ENCODE results near the gene FOXM1. TPM values are rescaled to one million over a fixed set of nuclear protein-coding genes. Genes with fewer than 3 reads are reported as not detected.

FOXM1 gene
- total and polyA plus RNA-seq, 2 of the 13 experiments (the other 11 are each of a cell fraction or from before 2014, with no cell fraction given) = 17.1 to 25.9 TPM

GRCh38 chr12:2812290-2813213 lies 64.4 kb downstream of the FOXM1 start, which contains the start of gene ITFG2 (continued):
- 0 out of 2 replicates have a peak, but pooled peaks have one; percentile 41 for TF ChIP-seq GTF3A (CRISPR knock-in tag; conservative IDR thresholded peaks at IDR 0.05)
- TF ChIP-seq ETV5 (CRISPR knock-in tag; IDR thresholded peaks at IDR 0.05; ENCODE audit: borderline replicate concordance) = peak; percentile 74
- peak; percentile 63 for TF ChIP-seq ZNF275 (CRISPR knock-in tag; IDR thresholded peaks at IDR 0.05; ENCODE audit: borderline replicate concordance)
- peak; percentile 88 for TF ChIP-seq PITX1 (CRISPR knock-in tag; IDR thresholded peaks at IDR 0.05)
- no peak for TF ChIP-seq NFIC (IDR thresholded peaks at IDR 0.05; ENCODE audit: low read length)
- peak; percentile 99 for TF ChIP-seq ZNF737 (CRISPR knock-in tag; IDR thresholded peaks at IDR 0.05; ENCODE audit: borderline replicate concordance)
- TF ChIP-seq SMAD9 (CRISPR knock-in tag; IDR thresholded peaks at IDR 0.05) = 0 out of 2 replicates have a peak, but pooled peaks have one; percentile 50
- peak; percentile 96 for TF ChIP-seq MEF2D (CRISPR knock-in tag; IDR thresholded peaks at IDR 0.05)
- TF ChIP-seq ZNF432 (CRISPR knock-in tag; IDR thresholded peaks at IDR 0.05; ENCODE audit: borderline replicate concordance) = no peak
- peak; percentile 98 for TF ChIP-seq POLR2G (IDR thresholded peaks at IDR 0.05; ENCODE audit: low read depth, low read length)
- peak; percentile 79; the same call in 1 of the 2 replicates for TF ChIP-seq ZNF235 (CRISPR knock-in tag; IDR thresholded peaks at IDR 0.05; ENCODE audit: borderline replicate concordance)
- TF ChIP-seq CENPT (CRISPR knock-in tag; IDR thresholded peaks at IDR 0.05; ENCODE audit: low read depth) = no peak
- TF ChIP-seq ZSCAN21 (CRISPR knock-in tag; IDR thresholded peaks at IDR 0.05; ENCODE audit: borderline replicate concordance) = peak; percentile 76; the same call in 1 of the 2 replicates
- TF ChIP-seq CREM (IDR thresholded peaks at IDR 0.05) = peak; percentile 93
- TF ChIP-seq CREM (CRISPR knock-in tag; IDR thresholded peaks at IDR 0.05) = no peak
- no peak; the same call in 1 of the 2 replicates for TF ChIP-seq ETS1 (CRISPR knock-in tag; IDR thresholded peaks at IDR 0.05)
- TF ChIP-seq NCOA1 (CRISPR knock-in tag; IDR thresholded peaks at IDR 0.05) = 0 out of 2 replicates have a peak, but pooled peaks have one; percentile 34
- peak; percentile 83; the same call in 1 of the 2 replicates for TF ChIP-seq ZNF766 (CRISPR knock-in tag; IDR thresholded peaks at IDR 0.05; ENCODE audit: borderline replicate concordance)
- TF ChIP-seq ONECUT2 (CRISPR knock-in tag; IDR thresholded peaks at IDR 0.05) = no peak
- peak; percentile 69; the same call in 1 of the 2 replicates for TF ChIP-seq ZSCAN29 (CRISPR knock-in tag; conservative IDR thresholded peaks at IDR 0.05)
- TF ChIP-seq MAFG (CRISPR knock-in tag; IDR thresholded peaks at IDR 0.05) = no peak
- TF ChIP-seq DMTF1 (CRISPR knock-in tag; IDR thresholded peaks at IDR 0.05) = no peak
- TF ChIP-seq ATAD3A (CRISPR knock-in tag; IDR thresholded peaks at IDR 0.05) = 0 out of 2 replicates have a peak, but pooled peaks have one; percentile 37
- no peak; the same call in 1 of the 2 replicates for TF ChIP-seq ZNF205 (CRISPR knock-in tag; IDR thresholded peaks at IDR 0.05)
- no peak for TF ChIP-seq SMARCE1 (IDR thresholded peaks at IDR 0.05; ENCODE audit: borderline replicate concordance)
